Mucosa of descending colon (tissue), 3 donors: Measurements from ENCODE around the gene C2orf68. TPM values are rescaled to one million over a fixed set of nuclear protein-coding genes. Genes with fewer than 3 reads are reported as not detected.
A peak's percentile ranks its signal among the peaks of the same experiment; 100 is the strongest.

Source experiments
- ATAC-seq: fragments of 200-7000 bp; cut with Tn5 transposase; one replicate; pipeline ENCODE4 v1.9.1; 2020; ENCODE audit warnings: mild to moderate bottlenecking, moderate library complexity
- DNase-seq, 3 donors: peaks; one replicate each; pipeline ENCODE4 v3.0.0-alpha.2; 2020
- H3K36me3 ChIP-seq: fragments of 200-600 bp; one replicate; pipeline ENCODE4 v1.8.0; 2021; ENCODE audit warnings: low read depth, mild to moderate bottlenecking
- H3K4me1 ChIP-seq: fragments of 200-600 bp; one replicate; pipeline ENCODE4 v1.8.0; 2021; ENCODE audit warnings: low read depth, mild to moderate bottlenecking
- H3K4me3 ChIP-seq: fragments of 200-600 bp; one replicate; pipeline ENCODE4 v1.8.0; 2021; ENCODE audit warnings: mild to moderate bottlenecking
- H3K9me3 ChIP-seq: fragments of 200-600 bp; one replicate; pipeline ENCODE4 v1.8.0; 2021; ENCODE audit warnings: mild to moderate bottlenecking
- CTCF ChIP-seq: fragments of 200-600 bp; IDR thresholded peaks from one replicate; pipeline ENCODE4 v1.8.0; 2022; ENCODE audit warnings: antibody characterized with exemption, mild to moderate bottlenecking
- intact Hi-C, 2 donors: fragments of 100-400 bp; cut with DNase I in 1 of 2; cut with micrococcal nuclease in 1 of 2; formaldehyde crosslinking; loops; one replicate each; pipeline versions ENCODE4 v1.11.0 to v1.11.1; 2022; cut with DNase I, micrococcal nuclease
- total RNA-seq, 3 donors: library from RNA; stranded (reverse); fragmentation: NEBNext Ultra II Directional in 2 of 3; extraction: Animal tissue kit (Norgen Biotek cat#: 25700) in 2 of 3; gene quantifications; one replicate each; pipeline versions ENCODE4 v1.2.1 to v1.2.4, GENCODE V29; 2021 to 2023
- donor health status: DM: no; HTN: no; CAD: no; lungs with moderate emphysema.
- donor health status: DM: no; HTN: no; CAD: no.
- donor health status: DM: no; HTN: yes; CAD: no.

C2orf68 gene
- total RNA-seq, 3 donors from 2014 or later, result 36.4 to 45.5 (median 36.7) TPM

- Histone ChIP-seq H3K36me3 (no peaks in the 10 kb centered on the region), H3K9me3 (no peaks in the 10 kb centered on the region), H3K4me3 (no peak overlapping the region), H3K4me1 (peaks cover 15% of the 10 kb centered on the region)
- no peak for TF ChIP-seq CTCF
- ATAC-seq (no peak), DNase-seq (no peak)
- intact Hi-C loops, result no loop called here
Observed at GRCh38 chr2:85589181-85589580, 22.7 kb downstream of the C2orf68 start.

- Histone ChIP-seq H3K9me3 (no peaks in the 10 kb centered on the region), H3K4me1 (peaks cover 16% of the 10 kb centered on the region), H3K4me3 (no peak overlapping the region), H3K36me3 (no peaks in the 10 kb centered on the region)
- no peak for DNase-seq
- no peak for TF ChIP-seq CTCF
- intact Hi-C loops, result no loop called here
- ATAC-seq, result no peak
Observed at GRCh38 chr2:85588645-85589044, 23.2 kb downstream of the C2orf68 start.

- Histone ChIP-seq H3K36me3 (no peaks in the 10 kb centered on the region), H3K4me3 (no peak overlapping the region), H3K4me1 (peaks cover 17% of the 10 kb centered on the region), H3K9me3 (no peaks in the 10 kb centered on the region)
- DNase-seq (no peak), ATAC-seq (no peak)
- intact Hi-C loops, result no loop called here
- TF ChIP-seq CTCF, result no peak
Observed at GRCh38 chr2:85588236-85588635, 23.6 kb downstream of the C2orf68 start.

GRCh38 chr2:85585781-85586105 lies 26.1 kb downstream of the C2orf68 start:
- intact Hi-C loops, result no loop called here

GRCh38 chr2:85584857-85585780 lies 26.7 kb downstream of the C2orf68 start:
- Histone ChIP-seq H3K9me3 (no peaks in the 10 kb centered on the region), H3K4me1 (peaks cover 19% of the 10 kb centered on the region), H3K36me3 (no peaks in the 10 kb centered on the region), H3K4me3 (no peak overlapping the region)
- ATAC-seq (peak; percentile 87), DNase-seq (peak; percentile 46 to 56 (median 49))
- intact Hi-C loops, result no loop called here
- no peak for TF ChIP-seq CTCF

More at GRCh38 chr2:85585781-85586105, 26.1 kb downstream of the C2orf68 start:
- peaks cover 19% of the 10 kb centered on the region for H3K4me1 ChIP-seq
- no peak for TF ChIP-seq CTCF
- no peak overlapping the region for H3K4me3 ChIP-seq
- DNase-seq, result no peak
- H3K9me3 ChIP-seq, result no peaks in the 10 kb centered on the region
- ATAC-seq, result peak; percentile 40
- no peaks in the 10 kb centered on the region for H3K36me3 ChIP-seq
